Psoas muscle (tissue), 8 donors: Measurements from ENCODE around the gene SETBP1. TPM values are rescaled to one million over a fixed set of nuclear protein-coding genes. Genes with fewer than 3 reads are reported as not detected.

Experiments
- ATAC-seq, 4 donors: fragments of 200-7000 bp; cut with Tn5 transposase; one replicate each; pipeline ENCODE4 v1.9.1; 2020; ENCODE audit warnings: moderate library complexity in 3 of 4, mild to moderate bottlenecking in 2 of 4
- DNase-seq, 2 donors: peaks; one replicate each; pipeline ENCODE4 v3.0.0-alpha.2; 2020
- H3K27ac ChIP-seq: fragments of 200-600 bp; one replicate; pipeline ENCODE4 v1.8.0; 2022
- H3K27me3 ChIP-seq, 3 donors: fragments of 200-600 bp in 1 of 3; one replicate each; pipeline versions ENCODE4 v1.6.1 to v1.8.0; 2013 to 2022; ENCODE audit warnings: low read length in 2 of 3, mild to moderate bottlenecking in 2 of 3, moderate library complexity in 1 of 3; ENCODE audit not compliant: insufficient read depth in 3 of 3
- H3K36me3 ChIP-seq, 2 donors: fragments of 200-600 bp in 1 of 2; one replicate each; pipeline versions ENCODE4 v1.6.1 to v1.8.0; 2013 to 2022; ENCODE audit warnings: low read depth in 1 of 2, mild to moderate bottlenecking in 1 of 2, moderate library complexity in 1 of 2; ENCODE audit not compliant: insufficient read depth in 1 of 2
- H3K4me1 ChIP-seq: fragments of 200-600 bp; one replicate; pipeline ENCODE4 v1.8.0; 2022
- H3K4me3 ChIP-seq: fragments of 200-600 bp; one replicate; pipeline ENCODE4 v1.8.0; 2022; ENCODE audit warnings: mild to moderate bottlenecking
- H3K9me3 ChIP-seq: fragments of 200-600 bp; one replicate; pipeline ENCODE4 v1.8.0; 2022
- CTCF ChIP-seq: fragments of 200-600 bp; IDR thresholded peaks from one replicate; pipeline ENCODE4 v1.8.0; 2022; ENCODE audit warnings: antibody characterized with exemption
- whole genome bisulfite sequencing, 3 donors: extraction: QIAGEN DNeasy Blood & Tissue Kit; methylation state at CpG; one replicate each; pipeline versions ENCODE4 v1.1.6 to v1.1.7; 2013; 5-methylcytosine and 5-hydroxymethylcytosine counted together
- intact Hi-C, 2 donors: fragments of 100-400 bp; cut with DNase I; formaldehyde crosslinking; loops; one replicate each; pipeline versions ENCODE4 v1.11.0 to v1.14.2; 2022
- polyA plus RNA-seq, 3 donors: library from polyadenylated mRNA; stranded (reverse); fragments of 200-250 nt; gene quantifications; one replicate each; pipeline ENCODE4 v1.2.3, GENCODE V29; 2013
- total RNA-seq, 4 donors: library from RNA; stranded (reverse); fragmentation: NEBNext Ultra II Directional in 2 of 4; extraction: Animal tissue kit (Norgen Biotek cat#: 25700) in 2 of 4; gene quantifications; one replicate each; pipeline versions ENCODE4 v1.2.1 to v1.2.4, GENCODE V29; 2021 to 2023
- donor health status: healthy with polysubstance abuse.
- donor health status: DM: no; HTN: no; CAD: no; lungs with moderate emphysema.
- donor health status: Bipolar disorder and iron deficiency.
- donor health status: healthy.
- donor health status: DM: yes; HTN: yes; CAD: no.
- donor health status: DM: no; HTN: no; CAD: no.
- donor health status: DM: no; HTN: no; CAD: no.
- donor health status: DM: yes; HTN: yes; CAD: no.

The SETBP1 gene
- total and polyA plus RNA-seq, 7 donors = 0.61 to 21.0 (median 10.5) TPM

GRCh38 chr18:44659771-44660170 lies 20.9 kb upstream of the SETBP1 start:
- Histone ChIP-seq H3K4me3 (no peak overlapping the region), H3K4me1 (no peaks in the 10 kb centered on the region), H3K36me3 (no peaks in the 10 kb centered on the region), H3K27ac (no peak overlapping the region), H3K9me3 (no peaks in the 10 kb centered on the region), H3K27me3 (no peaks in the 10 kb centered on the region)
- TF ChIP-seq CTCF = no peak
- intact Hi-C loops = no loop called here
- ATAC-seq = no peak
- no peak for DNase-seq

GRCh38 chr18:44668270-44668975 lies 12.3 kb upstream of the SETBP1 start:
- DNase-seq (no peak), ATAC-seq (no peak)
- H3K27me3 ChIP-seq = no peaks in the 10 kb centered on the region
- intact Hi-C loops = no loop called here
- H3K9me3 ChIP-seq = no peaks in the 10 kb centered on the region
- no peaks in the 10 kb centered on the region for H3K4me1 ChIP-seq
- H3K36me3 ChIP-seq = no peaks in the 10 kb centered on the region
- no peak overlapping the region for H3K4me3 ChIP-seq
- 89 to 93% (median 91%) methylated on average over 4 of the region's 4 CpGs for WGBS, 3 donors
- no peak for TF ChIP-seq CTCF
- H3K27ac ChIP-seq = no peak overlapping the region

GRCh38 chr18:44671914-44672313 lies 8.8 kb upstream of the SETBP1 start:
- intact Hi-C loops = no loop called here
- Histone ChIP-seq H3K9me3 (no peaks in the 10 kb centered on the region), H3K27me3 (no peaks in the 10 kb centered on the region), H3K4me1 (no peaks in the 10 kb centered on the region), H3K36me3 (no peaks in the 10 kb centered on the region), H3K27ac (no peak overlapping the region), H3K4me3 (no peak overlapping the region)
- ATAC-seq (no peak), DNase-seq (no peak)
- WGBS, 3 donors = 72 to 87% (median 85%) methylated on average over 2 of the region's 2 CpGs
- no peak for TF ChIP-seq CTCF

GRCh38 chr18:44672506-44672905 lies 8.2 kb upstream of the SETBP1 start:
- H3K9me3 ChIP-seq = no peaks in the 10 kb centered on the region
- no peak overlapping the region for H3K27ac ChIP-seq
- DNase-seq (no peak), ATAC-seq (no peak)
- no peaks in the 10 kb centered on the region for H3K4me1 ChIP-seq
- intact Hi-C loops = no loop called here
- no peak overlapping the region for H3K4me3 ChIP-seq
- no peak for TF ChIP-seq CTCF
- no peaks in the 10 kb centered on the region for H3K27me3 ChIP-seq
- no peaks in the 10 kb centered on the region for H3K36me3 ChIP-seq
- WGBS, 3 donors = 59 to 73% (median 67%) methylated on average over 3 of the region's 3 CpGs
